CD4-positive, alpha-beta T cell (primary cell): ENCODE measurements around the gene HRH3. TPM values are rescaled to one million over a fixed set of nuclear protein-coding genes. Genes with fewer than 3 reads are reported as not detected.

ENCODE experiments used
- ATAC-seq: fragments of 200-7000 bp; cut with Tn5 transposase; one replicate; pipeline ENCODE4 v1.10.0; 2022; ENCODE audit warnings: mild to moderate bottlenecking; ENCODE audit not compliant: poor library complexity
- CTCF ChIA-PET: fragments of 350-600 bp; sonication (Branson Sonifier 250); formaldehyde crosslinking; loops from one replicate; lab custom pipeline; 2021; ENCODE audit warnings: antibody characterized with exemption, inconsistent platforms; lab: Charles Lee
- POLR2A ChIA-PET: fragments of 350-600 bp; sonication (Branson Sonifier 250); formaldehyde crosslinking; loops from one replicate; lab custom pipeline; 2021; ENCODE audit warnings: antibody characterized with exemption, inconsistent platforms; lab: Charles Lee
- DNase-seq, 14 experiments: peaks; one replicate each; pipeline ENCODE4 v3.0.0-alpha.2; 2013 to 2020; ENCODE audit warnings: mixed read lengths in 2 of 14
- H3K27ac ChIP-seq, 2 donors: one replicate each; pipeline versions ENCODE4 v1.5.1 to v1.7.0; 2013; ENCODE audit warnings: low read length in 2 of 2, low read depth in 1 of 2, mild to moderate bottlenecking in 1 of 2
- H3K27me3 ChIP-seq, 2 experiments: 1 replicate in 1 of 2; 2 replicates in 1 of 2; pipeline versions ENCODE4 v1.6.1 to v1.7.0; 2013; ENCODE audit warnings: low read length in 2 of 2, control low read depth in 1 of 2, mild to moderate bottlenecking in 1 of 2, moderate library complexity in 1 of 2; ENCODE audit not compliant: insufficient read depth in 2 of 2, control insufficient read depth in 1 of 2
- H3K36me3 ChIP-seq: one replicate; pipeline ENCODE4 v1.6.1; 2013; ENCODE audit warnings: low read length, control low read depth; ENCODE audit not compliant: insufficient read depth
- H3K4me1 ChIP-seq: one replicate; pipeline ENCODE4 v1.6.1; 2013; ENCODE audit warnings: low read length, control low read depth; ENCODE audit not compliant: insufficient read depth
- H3K4me3 ChIP-seq: one replicate; pipeline ENCODE4 v1.5.1; 2013; ENCODE audit warnings: mild to moderate bottlenecking, low read length, moderate library complexity
- H3K9me3 ChIP-seq, 2 experiments: 1 replicate in 1 of 2; 2 replicates in 1 of 2; pipeline versions ENCODE4 v1.6.1 to v1.7.0; 2013; ENCODE audit warnings: low read length in 2 of 2, mild to moderate bottlenecking in 2 of 2, control low read depth in 1 of 2, moderate library complexity in 1 of 2; ENCODE audit not compliant: control insufficient read depth in 1 of 2, insufficient read depth in 1 of 2
- H3K27ac Mint-ChIP-seq: one replicate; pipeline ENCODE4 v1.8.0; 2020; ENCODE audit warnings: mixed read lengths
- H3K27me3 Mint-ChIP-seq: one replicate; pipeline ENCODE4 v1.8.0; 2021; ENCODE audit warnings: mixed read lengths
- H3K36me3 Mint-ChIP-seq: one replicate; pipeline ENCODE4 v1.8.0; 2021; ENCODE audit warnings: low read depth, mixed read lengths
- H3K4me1 Mint-ChIP-seq: one replicate; pipeline ENCODE4 v1.8.0; 2021; ENCODE audit warnings: low read depth, mixed read lengths
- H3K4me3 Mint-ChIP-seq: one replicate; pipeline ENCODE4 v1.8.0; 2020; ENCODE audit warnings: mild to moderate bottlenecking, mixed read lengths
- H3K9me3 Mint-ChIP-seq: one replicate; pipeline ENCODE4 v1.8.0; 2020; ENCODE audit warnings: mixed read lengths
- CTCF ChIP-seq: fragments of 200-600 bp; IDR thresholded peaks from one replicate; pipeline ENCODE4 v1.8.0; 2022; ENCODE audit warnings: antibody characterized with exemption, mild to moderate bottlenecking
- intact Hi-C, 2 experiments: fragments of 100-400 bp; cut with DNase I in 1 of 2; cut with micrococcal nuclease in 1 of 2; formaldehyde crosslinking; loops; one replicate each; pipeline versions ENCODE4 v1.15.1 to v1.9.0; 2023 to 2025; cut with DNase I, micrococcal nuclease
- total RNA-seq, 174 experiments: library from RNA in 2 of 174; stranded (reverse) in 2 of 174; gene quantifications; one replicate each; pipeline ENCODE4 v1.2.3 and lab custom pipeline; 2021 to 2026

The HRH3 gene
- total RNA-seq, 2 experiments from 2014 or later: not detected

GRCh38 chr20:62174021-62174804, 45.9 kb downstream of the HRH3 start:
- no peak overlapping the region for H3K27ac ChIP-seq
- no peaks in the 10 kb centered on the region for H3K9me3 ChIP-seq
- no peak for DNase-seq
- no peak overlapping the region for H3K27ac Mint-ChIP-seq
- no peak for ATAC-seq
- no peaks in the 10 kb centered on the region for H3K27me3 ChIP-seq
- no peaks in the 10 kb centered on the region for H3K4me1 ChIP-seq
- POLR2A ChIA-PET: no interaction called here
- intact Hi-C loops: no loop called here
- H3K36me3 Mint-ChIP-seq: peaks cover 12% of the 10 kb centered on the region
- CTCF ChIA-PET: no interaction called here
- no peak for TF ChIP-seq CTCF
- no peaks in the 10 kb centered on the region for H3K9me3 Mint-ChIP-seq
- peaks cover 11% of the 10 kb centered on the region for H3K36me3 ChIP-seq
- no peak overlapping the region for H3K4me3 Mint-ChIP-seq
- H3K4me1 Mint-ChIP-seq: no peaks in the 10 kb centered on the region
- H3K4me3 ChIP-seq: no peak overlapping the region
- no peaks in the 10 kb centered on the region for H3K27me3 Mint-ChIP-seq

GRCh38 chr20:62172666-62173065, 47.4 kb downstream of the HRH3 start:
- DNase-seq: no peak
- no peaks in the 10 kb centered on the region for H3K9me3 Mint-ChIP-seq
- ChIA-PET POLR2A (no interaction called here), CTCF (no interaction called here)
- Histone ChIP-seq H3K36me3 (peaks cover 17% of the 10 kb centered on the region), H3K9me3 (no peaks in the 10 kb centered on the region), H3K4me1 (no peaks in the 10 kb centered on the region), H3K27ac (no peak overlapping the region), H3K27me3 (no peaks in the 10 kb centered on the region), H3K4me3 (no peak overlapping the region)
- H3K36me3 Mint-ChIP-seq: peaks cover 23% of the 10 kb centered on the region
- H3K4me1 Mint-ChIP-seq: no peaks in the 10 kb centered on the region
- no peak overlapping the region for H3K4me3 Mint-ChIP-seq
- H3K27ac Mint-ChIP-seq: no peak overlapping the region
- no peaks in the 10 kb centered on the region for H3K27me3 Mint-ChIP-seq
- no peak for TF ChIP-seq CTCF
- intact Hi-C loops: no loop called here
- no peak for ATAC-seq

- ChIA-PET POLR2A (no interaction called here), CTCF (no interaction called here)
- no peak for ATAC-seq
Observed at GRCh38 chr20:62171245-62171644, 48.8 kb downstream of the HRH3 start.

More at GRCh38 chr20:62171245-62171644, 48.8 kb downstream of the HRH3 start:
- peaks cover 23% of the 10 kb centered on the region for H3K36me3 Mint-ChIP-seq
- no peak for DNase-seq
- H3K4me1 ChIP-seq: no peaks in the 10 kb centered on the region
- H3K4me3 ChIP-seq: no peak overlapping the region
- no peaks in the 10 kb centered on the region for H3K27me3 Mint-ChIP-seq
- intact Hi-C loops: no loop called here
- no peaks in the 10 kb centered on the region for H3K27me3 ChIP-seq
- no peak overlapping the region for H3K4me3 Mint-ChIP-seq
- peaks cover 16% of the 10 kb centered on the region for H3K36me3 ChIP-seq
- no peak overlapping the region for H3K27ac Mint-ChIP-seq
- H3K27ac ChIP-seq: no peak overlapping the region
- no peaks in the 10 kb centered on the region for H3K9me3 ChIP-seq
- no peaks in the 10 kb centered on the region for H3K4me1 Mint-ChIP-seq
- H3K9me3 Mint-ChIP-seq: no peaks in the 10 kb centered on the region
- no peak for TF ChIP-seq CTCF
